ENCODE results near the gene DEFB121.

The DEFB121 gene

GRCh38 chr20:31363295-31363694 is 42.7 kb downstream of the DEFB121 start:
- DNase-seq (ENCODE audit: low spot score), result no peak

DNA sequence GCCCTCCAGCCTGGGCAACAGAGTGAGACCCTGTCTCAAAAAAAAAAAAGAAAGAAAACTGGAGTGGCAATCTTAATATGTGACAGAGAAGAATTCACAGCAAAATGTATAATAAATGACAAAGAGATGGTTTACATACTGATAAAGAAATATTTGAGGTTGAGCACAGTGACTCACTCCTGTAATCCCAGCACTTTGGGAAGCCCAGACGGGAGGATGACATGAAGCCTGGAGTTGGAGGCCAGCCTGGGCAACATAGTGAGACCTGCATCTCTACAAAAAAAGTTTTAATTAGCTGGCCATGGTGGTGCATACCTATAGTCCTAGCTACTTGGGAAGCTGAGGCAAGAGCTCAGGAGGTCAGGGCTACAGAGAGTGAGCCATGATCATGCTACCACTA is 50.0 kb downstream of the DEFB121 start:
- DNase-seq (ENCODE audit: low spot score), result no peak
